HK-2 (cell line): ENCODE data around the gene RBBP4.
A peak's percentile ranks its signal among the peaks of the same experiment; 100 is the strongest.
"Not testable (repeated sequence)": the region's sequence is repeated elsewhere in the genome, so short reads cannot be mapped to it uniquely, and the experiment has no call there.

Source experiments
- DNase-seq: peaks from one replicate; pipeline ENCODE4 v3.0.0-alpha.2; 2018; ENCODE audit not compliant: unreplicated experiment

The RBBP4 gene

DNA sequence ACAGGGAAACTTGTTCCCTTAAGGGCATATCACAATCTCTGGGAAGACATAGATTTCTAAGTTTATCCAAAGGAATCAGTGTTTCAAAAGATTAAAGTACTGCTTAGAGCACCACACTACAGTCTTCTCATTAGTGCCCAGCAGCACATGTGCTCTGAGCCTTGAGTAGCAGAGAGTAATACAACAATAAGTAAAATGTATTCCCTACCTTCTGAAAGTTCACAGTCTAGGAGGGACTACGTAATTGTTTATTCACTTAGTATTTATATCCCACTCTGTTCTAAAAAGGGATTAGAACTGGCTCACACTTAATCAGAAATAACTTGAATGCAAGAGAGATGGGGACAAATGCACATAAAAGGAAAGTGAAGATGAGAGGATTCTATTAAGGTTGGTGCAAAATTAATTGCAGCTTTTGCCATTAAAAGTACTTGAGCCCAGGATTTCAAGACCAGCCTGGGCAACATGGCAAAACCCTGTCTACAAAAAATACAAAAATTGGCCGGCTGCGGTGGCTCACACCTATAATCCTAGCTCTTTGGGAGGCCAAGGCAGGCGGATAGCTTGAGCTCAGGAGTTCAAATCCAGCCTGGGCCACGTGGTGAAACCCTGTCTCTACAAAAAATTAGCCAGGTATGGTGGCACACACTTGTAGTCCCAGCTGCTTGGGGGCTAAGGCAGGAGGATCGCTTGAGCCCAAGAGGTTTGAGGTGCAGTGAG is 42.6 kb downstream of the RBBP4 start:
- DNase-seq = no peak

GRCh38 chr1:32695098-32695904 is 44.3 kb downstream of the RBBP4 start:
- peak; percentile 76 for DNase-seq

GRCh38 chr1:32696041-32696440 is 45.0 kb downstream of the RBBP4 start:
- no peak for DNase-seq

- DNase-seq = not testable (repeated sequence)
Observed at GRCh38 chr1:32696996-32697395, 46.0 kb downstream of the RBBP4 start.

DNA sequence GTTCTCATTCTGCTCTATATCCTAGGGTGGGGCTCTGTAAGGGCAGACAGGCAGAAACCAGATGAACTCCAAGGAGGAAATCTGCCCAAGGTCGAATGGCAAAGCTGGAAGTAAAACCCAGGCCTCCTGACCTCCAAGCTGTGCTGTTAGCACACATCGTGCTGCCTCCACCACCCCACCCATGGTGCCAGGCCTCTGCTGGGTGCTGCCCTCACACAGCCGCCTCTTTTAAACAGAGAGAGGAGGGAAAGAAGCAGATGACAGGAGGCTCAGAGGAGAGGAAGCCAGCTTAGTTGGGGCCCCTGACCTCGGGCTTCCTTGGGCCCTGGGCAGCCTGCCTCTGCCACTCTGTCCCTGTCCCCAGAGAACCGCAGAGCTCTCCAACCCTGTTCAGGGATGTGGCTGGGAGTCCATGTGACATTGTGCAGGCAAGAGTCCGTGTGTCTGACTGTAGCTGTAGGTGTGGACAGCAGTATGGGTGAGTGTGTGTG is 50.5 kb downstream of the RBBP4 start:
- DNase-seq = no peak

GRCh38 chr1:32701951-32702598 is 51.1 kb downstream of the RBBP4 start:
- DNase-seq = peak; percentile 33

DNA sequence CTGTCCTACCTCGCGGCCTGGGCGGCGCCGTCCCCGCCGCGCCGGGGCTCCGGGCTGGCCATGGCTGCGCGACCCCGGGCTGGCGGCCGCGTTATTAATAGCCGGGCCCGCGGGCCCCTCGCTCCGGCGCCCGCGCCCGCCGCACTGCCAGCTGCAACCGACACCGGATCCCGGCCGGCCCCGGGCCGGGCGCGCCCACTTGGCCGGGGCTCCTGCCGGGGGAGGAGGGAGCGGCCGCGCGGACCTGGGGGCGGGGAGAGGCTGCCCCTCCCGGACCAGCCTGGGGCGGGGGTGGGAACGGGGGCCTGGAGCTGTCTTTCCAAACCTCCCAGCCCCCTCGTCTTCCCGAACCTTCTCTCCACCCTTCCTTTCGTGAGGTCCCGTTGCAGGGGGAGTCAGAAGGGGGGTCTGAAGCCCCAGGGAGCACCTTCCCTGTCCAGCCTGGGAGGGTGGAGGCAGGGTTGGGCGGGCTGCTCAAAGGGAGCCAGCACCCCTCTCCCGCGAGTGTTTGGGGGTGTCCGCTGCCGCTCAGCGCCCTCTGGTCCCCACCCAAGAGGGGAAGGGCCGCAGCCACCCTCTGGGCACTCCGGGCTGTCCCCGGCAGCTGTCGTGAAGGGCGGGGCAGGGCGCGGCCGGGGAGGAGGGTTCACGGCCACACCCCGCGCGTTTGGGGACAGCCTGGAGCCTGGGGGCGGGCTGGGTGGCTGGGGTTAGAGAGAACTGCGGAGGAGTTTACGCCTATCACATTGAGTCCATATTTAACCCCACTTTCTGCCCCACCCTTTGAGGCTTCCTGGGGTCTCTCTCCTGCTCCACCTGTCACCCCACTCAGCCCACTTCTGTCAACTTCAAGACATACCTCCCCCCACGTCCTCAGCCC is 51.8 kb downstream of the RBBP4 start, which contains the start of gene SYNC:
SYNC (minus strand) TSS at position 172 of the 880 bp plus-strand sequence; CDS start at position 62, 110 bp downstream.
- peak; percentile 50 for DNase-seq

DNA sequence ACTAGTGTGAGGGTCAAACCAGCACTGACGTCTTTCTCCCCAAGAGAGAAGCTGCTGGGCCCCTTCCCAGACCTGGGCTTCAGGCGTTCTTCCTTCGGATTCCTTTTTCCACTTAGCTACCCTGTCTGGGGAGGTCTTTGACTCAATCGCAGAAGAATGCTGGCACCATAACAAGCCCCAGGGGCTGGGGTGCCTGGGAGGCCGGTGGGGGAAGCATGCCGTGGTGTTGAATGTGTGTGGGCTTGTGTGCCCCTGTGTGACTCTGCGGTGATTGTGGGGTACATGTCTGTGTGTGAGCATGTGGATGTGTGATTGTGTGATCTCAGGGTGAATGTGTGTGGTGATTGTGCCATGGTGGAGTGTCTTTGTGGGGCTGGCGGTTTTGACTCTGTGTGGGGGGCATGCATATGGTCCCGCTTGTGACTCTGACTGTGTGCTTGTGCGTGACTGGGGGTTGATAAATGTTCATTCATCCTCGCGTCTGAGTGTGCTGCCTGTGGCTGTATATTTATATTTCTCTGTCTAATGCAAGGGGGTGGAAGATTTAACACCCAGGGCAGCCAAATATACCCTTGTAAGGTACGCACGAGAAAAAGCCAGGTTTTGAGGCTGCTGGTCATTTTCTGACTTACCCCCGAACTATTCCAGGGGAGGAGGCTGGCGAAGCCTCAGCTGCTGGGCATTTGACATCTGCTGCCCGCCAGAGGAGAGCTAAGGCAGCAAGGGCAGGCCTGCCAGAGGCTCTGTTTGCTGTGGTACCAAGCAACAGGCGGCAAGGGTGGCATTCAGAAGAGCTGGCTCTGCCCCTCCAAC is 52.7 kb downstream of the RBBP4 start:
- DNase-seq = peak; percentile 73

GRCh38 chr1:32705516-32705915 is 54.5 kb downstream of the RBBP4 start:
- DNase-seq = no peak

DNA sequence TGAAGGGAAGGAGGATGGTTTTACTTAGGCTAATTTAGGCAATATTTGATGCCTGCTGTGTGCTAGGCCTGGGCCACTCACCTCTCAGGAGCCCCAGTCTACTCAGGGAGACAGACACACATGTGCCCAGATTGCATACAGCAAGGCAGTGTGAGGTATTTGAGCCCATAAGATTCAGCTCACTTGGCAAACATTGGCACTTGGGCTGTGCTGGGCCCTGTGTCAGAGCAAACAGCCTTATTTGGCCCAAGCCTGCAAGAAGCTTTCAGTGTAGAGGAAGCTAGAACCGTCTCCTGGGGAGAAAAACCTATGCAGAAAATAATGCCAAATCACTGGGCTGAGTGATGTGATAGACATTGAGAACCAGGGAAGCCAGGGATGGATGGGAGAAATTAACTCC is 55.5 kb downstream of the RBBP4 start:
- no peak for DNase-seq

DNA sequence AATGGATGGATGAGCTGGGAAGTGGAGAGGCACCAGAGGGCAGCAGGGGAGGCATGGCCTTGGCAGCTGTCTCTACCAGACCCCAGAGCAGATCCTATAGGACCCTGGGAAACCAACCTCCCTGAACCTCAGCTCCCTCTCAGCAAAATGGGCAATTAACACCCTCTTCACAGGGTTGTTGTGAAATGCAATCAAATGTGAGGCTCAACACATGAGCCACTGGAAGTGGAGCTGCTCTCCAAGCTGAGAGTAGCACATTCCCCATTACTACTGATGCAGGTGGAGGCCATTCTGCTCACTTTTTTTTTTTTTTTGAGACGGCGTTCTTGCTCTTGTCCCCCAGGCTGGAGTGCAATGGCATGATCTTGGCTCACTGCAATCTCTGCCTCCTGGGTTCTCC is 58.1 kb downstream of the RBBP4 start:
- no peak for DNase-seq

DNA sequence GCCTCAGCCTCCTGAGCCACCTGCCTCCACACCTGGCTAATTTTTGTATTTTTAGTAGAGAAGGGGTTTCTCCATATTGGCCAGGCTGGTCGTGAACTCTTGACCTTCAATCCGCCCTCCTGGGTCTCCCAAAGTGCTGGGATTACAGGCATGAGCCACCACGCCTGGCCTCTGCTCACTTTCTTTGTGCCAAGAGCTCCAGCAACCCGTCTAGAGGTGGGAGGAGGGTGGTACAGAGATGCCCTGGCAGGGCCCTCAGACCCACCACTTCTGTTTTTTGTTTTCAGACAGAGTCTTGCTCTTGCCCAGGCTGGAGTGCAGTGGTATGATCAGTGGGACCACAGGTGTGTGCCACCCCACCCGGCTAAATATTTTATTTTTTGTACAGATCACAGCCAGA is 58.5 kb downstream of the RBBP4 start:
- DNase-seq = no peak

- not testable (repeated sequence) for DNase-seq
Observed at GRCh38 chr1:32711221-32711620, 60.2 kb downstream of the RBBP4 start.

- DNase-seq = no peak
Observed at GRCh38 chr1:32713081-32713480, 62.1 kb downstream of the RBBP4 start.

GRCh38 chr1:32714277-32714676 is 63.3 kb downstream of the RBBP4 start:
- no peak for DNase-seq

DNA sequence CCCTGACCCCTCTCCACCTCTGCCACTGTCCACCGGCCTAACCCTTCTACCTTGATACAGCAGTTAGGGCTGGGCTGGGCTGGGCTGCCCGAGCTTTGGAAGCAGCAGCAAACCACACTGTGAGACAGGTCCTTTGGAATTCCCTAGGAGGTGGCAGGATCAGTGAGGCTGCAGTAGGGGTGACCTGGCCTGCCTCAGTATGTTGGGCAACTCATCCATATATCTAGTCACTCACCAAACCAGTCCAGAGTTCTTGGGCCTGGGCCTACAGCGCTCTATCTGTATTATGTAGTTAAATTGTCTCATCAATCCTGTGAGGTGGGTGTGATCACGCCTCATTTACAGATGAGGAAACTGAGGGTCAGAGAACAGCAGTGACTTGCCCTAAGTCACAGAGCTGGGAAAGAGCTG is 64.9 kb downstream of the RBBP4 start:
- no peak for DNase-seq

DNA sequence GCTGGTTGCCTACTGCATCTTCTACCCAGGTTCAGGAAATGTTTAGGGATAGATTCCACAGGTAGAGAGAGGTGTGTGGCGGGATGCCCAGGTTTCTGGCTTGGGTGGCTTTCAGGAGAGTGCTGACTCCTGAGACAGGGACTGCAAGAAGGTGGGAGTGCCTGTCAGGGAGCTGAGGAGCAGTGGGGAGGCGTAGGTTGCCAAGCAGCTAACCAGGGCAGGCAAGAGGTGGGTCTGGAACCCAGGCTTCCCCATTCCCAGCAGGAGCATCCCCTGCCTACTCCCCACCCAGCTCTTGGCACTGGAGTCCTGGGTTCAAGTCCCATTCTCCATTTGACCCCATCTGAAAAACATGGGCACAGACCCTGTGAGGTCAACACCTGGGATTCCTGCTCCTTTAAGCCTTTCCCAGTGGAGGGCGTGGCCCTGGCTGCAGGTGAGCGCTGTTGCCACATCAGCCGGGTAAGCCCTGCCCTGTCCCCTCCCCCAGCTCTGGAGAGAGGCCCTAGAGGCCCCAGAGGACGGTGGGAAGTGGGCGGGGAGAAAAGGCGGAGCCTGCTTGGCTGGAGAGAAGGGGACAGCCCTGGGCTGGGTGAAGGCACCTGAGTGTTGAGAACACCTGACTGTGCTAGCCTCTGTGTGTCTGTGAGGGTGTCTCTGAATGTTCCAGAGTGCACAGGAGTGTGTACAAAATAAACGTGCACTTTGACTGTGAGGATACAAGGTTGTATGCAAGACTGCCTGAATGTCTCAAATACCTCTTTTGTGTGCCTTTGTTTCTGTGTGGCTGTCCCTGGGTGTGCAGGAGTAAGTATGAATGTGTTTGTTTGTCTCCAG is 65.5 kb downstream of the RBBP4 start:
- peak; percentile 63 for DNase-seq

DNA sequence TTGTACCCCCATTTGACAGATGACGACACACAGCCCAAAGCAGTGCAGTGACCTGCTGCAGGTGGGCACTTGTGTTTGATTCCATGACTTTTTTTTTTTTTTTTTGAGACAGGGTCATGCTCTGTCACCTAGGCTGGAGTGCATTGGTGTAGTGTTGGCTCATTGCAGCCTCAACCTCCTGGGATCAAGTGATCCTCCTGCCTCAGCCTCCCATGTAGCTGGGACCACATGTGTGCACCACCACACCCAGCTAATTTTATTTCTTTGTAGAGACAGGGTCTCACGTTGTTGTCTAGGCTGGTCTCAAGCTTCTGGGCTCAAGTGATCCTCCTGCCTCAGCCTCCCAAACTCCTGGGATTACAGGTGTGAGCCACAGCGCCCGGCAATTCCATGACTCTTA is 66.5 kb downstream of the RBBP4 start:
- no peak for DNase-seq

- DNase-seq = no peak
Observed at GRCh38 chr1:32718036-32718435, 67.0 kb downstream of the RBBP4 start.

DNA sequence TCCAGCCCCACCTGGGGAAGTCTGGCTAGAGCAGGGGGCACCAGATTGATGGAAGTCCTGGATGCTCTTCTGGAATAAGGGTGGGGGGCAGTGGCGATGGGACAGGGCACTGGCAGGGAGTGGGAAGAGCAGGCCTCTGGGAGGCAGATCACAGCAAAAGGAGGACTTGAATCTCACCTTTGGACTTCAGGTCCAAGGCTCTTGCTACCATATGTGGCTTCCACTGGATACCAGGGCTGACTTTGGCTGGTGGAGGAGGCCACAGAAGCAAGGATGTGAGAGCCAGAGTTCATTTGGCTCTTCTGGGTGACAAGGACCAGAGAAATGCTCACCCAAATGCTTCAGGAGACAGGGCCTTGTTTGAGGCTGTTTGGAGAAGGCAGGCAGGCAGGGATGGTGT is 67.5 kb downstream of the RBBP4 start:
- DNase-seq = no peak
